ENCODE results near the gene SNTN.

The SNTN gene

DNA sequence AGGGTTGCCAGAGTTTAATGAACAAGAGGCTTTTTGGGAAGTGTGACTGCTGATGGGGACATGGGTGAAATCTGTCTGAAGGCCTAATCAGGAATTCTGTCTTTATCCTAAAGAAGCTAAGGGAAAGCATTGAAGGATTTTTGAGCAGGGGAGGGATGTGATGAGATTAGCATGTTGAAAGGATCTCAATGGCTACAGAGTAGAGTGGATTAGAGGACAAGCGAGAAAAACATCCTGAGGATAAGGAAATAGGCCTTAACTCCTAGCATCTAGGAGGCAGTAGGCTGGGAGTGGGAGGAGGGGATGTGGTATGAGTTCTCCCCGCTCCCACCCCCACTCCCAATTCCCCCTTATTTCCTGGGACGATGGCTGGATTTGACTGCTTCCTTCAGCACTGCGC lies 35.1 kb upstream of the SNTN start:
- TF ChIP-seq, protein P1, sequence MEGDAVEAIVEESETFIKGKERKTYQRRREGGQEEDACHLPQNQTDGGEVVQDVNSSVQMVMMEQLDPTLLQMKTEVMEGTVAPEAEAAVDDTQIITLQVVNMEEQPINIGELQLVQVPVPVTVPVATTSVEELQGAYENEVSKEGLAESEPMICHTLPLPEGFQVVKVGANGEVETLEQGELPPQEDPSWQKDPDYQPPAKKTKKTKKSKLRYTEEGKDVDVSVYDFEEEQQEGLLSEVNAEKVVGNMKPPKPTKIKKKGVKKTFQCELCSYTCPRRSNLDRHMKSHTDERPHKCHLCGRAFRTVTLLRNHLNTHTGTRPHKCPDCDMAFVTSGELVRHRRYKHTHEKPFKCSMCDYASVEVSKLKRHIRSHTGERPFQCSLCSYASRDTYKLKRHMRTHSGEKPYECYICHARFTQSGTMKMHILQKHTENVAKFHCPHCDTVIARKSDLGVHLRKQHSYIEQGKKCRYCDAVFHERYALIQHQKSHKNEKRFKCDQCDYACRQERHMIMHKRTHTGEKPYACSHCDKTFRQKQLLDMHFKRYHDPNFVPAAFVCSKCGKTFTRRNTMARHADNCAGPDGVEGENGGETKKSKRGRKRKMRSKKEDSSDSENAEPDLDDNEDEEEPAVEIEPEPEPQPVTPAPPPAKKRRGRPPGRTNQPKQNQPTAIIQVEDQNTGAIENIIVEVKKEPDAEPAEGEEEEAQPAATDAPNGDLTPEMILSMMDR (IDR thresholded peaks at IDR 0.05; ENCODE audit: low read depth, low read length, missing control alignments): no peak
- in situ Hi-C loops (cut with HindIII; ENCODE audit: low sequenced_read_pairs): no loop called here
- DNase-seq (ENCODE audit: low read depth): no peak
- H3K4me3 ChIP-seq (ENCODE audit: low read depth, low read length): no peak overlapping the region

DNA sequence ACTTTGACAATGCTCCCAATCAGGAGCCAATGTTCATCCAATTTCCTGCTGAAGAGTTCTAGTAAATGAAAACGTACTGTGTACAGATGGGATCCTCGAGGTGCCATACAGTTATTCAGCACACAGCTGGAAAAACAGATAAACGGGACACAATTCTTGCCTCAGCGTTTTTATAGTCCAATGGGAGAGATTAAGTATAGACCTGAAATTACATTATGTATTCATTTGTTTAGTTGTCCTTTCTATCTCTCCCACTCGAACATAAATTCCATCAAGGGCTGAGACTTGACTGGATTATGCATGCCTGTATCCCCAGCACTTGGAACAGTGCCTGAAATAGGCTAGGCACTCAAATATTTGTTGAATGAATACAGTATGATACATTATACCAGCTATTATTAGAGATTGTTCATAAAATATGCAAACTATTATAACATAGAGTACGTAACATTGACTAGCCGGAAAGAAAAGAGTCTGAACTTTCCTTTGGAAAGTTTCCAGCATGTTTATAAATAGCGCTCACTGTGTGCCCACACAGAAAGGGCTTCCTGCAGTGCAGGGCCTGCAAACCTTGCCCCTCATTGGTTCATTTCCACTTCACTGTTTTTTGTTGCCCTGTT lies 27.4 kb upstream of the SNTN start:
- peak; percentile 74 for DNase-seq (ENCODE audit: low read depth)
- TF ChIP-seq, protein P1 (IDR thresholded peaks at IDR 0.05; ENCODE audit: low read depth, low read length, missing control alignments): no peak
- H3K4me3 ChIP-seq (ENCODE audit: low read depth, low read length): no peak overlapping the region
- in situ Hi-C loops (cut with HindIII; ENCODE audit: low sequenced_read_pairs): no loop called here

DNA sequence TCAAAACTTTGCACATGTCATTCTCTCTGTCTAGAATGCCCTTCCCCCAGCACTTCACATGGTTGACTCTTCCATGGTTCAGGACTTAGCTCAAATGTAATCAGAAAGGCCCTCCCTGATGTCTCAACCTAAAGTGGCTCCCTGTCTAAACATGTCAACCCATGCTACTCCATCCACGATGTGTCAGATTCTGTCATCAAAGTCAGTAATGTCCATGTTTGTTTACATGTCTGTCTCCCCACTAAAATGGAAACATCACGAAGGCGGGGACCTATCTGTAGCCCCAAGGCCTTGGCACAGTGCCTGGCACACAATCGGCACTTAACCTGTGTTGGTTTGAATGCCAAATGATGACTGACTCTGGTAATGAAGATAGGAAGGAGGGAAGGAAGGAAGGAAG lies 20.8 kb upstream of the SNTN start:
- no peak for DNase-seq (ENCODE audit: low read depth)
- TF ChIP-seq, protein P1 (IDR thresholded peaks at IDR 0.05; ENCODE audit: low read depth, low read length, missing control alignments): no peak
- H3K4me3 ChIP-seq (ENCODE audit: low read depth, low read length): no peak overlapping the region
- in situ Hi-C loops (cut with HindIII; ENCODE audit: low sequenced_read_pairs): no loop called here

DNA sequence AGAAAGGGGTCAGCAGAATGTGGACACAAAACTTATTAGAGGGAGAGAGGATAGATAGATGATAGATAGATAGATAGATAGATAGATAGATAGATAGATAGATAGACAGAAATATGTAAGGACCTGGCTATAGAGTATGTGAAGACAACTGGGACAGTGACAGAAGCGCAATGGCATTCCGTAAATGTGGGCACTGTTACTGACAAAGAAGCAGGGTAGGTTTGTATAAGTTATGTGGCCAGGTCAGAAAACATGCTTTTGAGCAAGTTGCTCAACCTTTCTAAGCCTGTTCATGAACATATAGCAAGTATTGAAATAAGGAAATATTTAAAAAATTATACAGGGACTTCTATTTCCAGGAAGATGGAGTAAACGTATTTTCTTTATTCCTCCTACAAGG lies 17.3 kb upstream of the SNTN start:
- in situ Hi-C loops (cut with HindIII; ENCODE audit: low sequenced_read_pairs): no loop called here
- TF ChIP-seq, protein P1 (IDR thresholded peaks at IDR 0.05; ENCODE audit: low read depth, low read length, missing control alignments): no peak
- no peak for DNase-seq (ENCODE audit: low read depth)
- no peak overlapping the region for H3K4me3 ChIP-seq (ENCODE audit: low read depth, low read length)

DNA sequence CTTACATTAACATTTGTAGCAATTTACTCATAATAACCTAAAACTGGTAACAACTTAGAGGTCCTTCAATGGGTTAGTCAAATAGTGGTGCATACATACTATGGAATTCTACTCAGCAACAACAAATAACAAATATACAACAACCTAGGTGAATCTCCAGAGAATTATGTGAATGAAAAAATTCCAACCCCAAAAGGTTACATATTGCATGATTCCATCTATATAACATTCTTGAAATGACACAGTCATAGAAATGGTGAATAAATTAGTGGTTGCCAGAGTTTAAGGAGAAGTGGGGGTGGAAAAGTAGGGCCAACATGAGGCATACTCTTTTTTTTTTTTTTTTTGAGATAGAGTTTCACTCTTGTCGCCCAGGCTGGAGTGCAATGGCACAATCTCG lies 12.7 kb upstream of the SNTN start:
- no peak for DNase-seq (ENCODE audit: low read depth)
- H3K4me3 ChIP-seq (ENCODE audit: low read depth, low read length): no peak overlapping the region
- TF ChIP-seq, protein P1 (IDR thresholded peaks at IDR 0.05; ENCODE audit: low read depth, low read length, missing control alignments): no peak
- in situ Hi-C loops (cut with HindIII; ENCODE audit: low sequenced_read_pairs): no loop called here

DNA sequence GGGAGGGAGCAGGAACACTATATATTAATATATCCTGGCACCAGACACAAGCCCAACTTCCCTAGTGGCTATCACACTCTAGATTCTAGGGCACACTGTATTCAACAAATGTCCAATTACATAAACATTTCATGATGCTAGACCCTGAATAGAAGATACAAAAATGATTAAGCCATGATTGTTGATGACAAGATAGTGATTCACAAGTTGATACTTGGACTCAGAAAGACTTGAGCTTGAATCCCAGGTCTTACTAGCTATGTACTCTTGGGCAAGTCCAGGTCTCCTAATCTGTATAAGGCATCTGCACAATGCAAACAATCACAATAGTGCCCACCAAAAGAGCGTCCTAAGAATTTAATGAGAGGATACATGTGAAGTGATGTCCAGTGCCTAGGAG lies 10.0 kb upstream of the SNTN start:
- TF ChIP-seq, protein P1 (IDR thresholded peaks at IDR 0.05; ENCODE audit: low read depth, low read length, missing control alignments): no peak
- in situ Hi-C loops (cut with HindIII; ENCODE audit: low sequenced_read_pairs): no loop called here
- no peak for DNase-seq (ENCODE audit: low read depth)

More for the DNA sequence above, 10.0 kb upstream of the SNTN start:
- H3K4me3 ChIP-seq (ENCODE audit: low read depth, low read length): no peak overlapping the region

Measured in astrocyte of the cerebellum (primary cell).